HG02623 (cell line): ENCODE results near the gene ZBTB3.
A peak's percentile ranks its signal among the peaks of the same experiment; 100 is the strongest.
"Not testable (repeated sequence)": the region's sequence is repeated elsewhere in the genome, so short reads cannot be mapped to it uniquely, and the experiment has no call there.

Source experiments
- ATAC-seq: cut with Tn5 transposase; IDR thresholded peaks from one replicate; pipeline ENCODE4 v1.9.1; 2021; ENCODE audit warnings: moderate library complexity; ENCODE audit not compliant: unreplicated experiment

The ZBTB3 gene

GRCh38 chr11:62757846-62758788, 4.2 kb upstream of the ZBTB3 start:
- no peak for ATAC-seq

DNA sequence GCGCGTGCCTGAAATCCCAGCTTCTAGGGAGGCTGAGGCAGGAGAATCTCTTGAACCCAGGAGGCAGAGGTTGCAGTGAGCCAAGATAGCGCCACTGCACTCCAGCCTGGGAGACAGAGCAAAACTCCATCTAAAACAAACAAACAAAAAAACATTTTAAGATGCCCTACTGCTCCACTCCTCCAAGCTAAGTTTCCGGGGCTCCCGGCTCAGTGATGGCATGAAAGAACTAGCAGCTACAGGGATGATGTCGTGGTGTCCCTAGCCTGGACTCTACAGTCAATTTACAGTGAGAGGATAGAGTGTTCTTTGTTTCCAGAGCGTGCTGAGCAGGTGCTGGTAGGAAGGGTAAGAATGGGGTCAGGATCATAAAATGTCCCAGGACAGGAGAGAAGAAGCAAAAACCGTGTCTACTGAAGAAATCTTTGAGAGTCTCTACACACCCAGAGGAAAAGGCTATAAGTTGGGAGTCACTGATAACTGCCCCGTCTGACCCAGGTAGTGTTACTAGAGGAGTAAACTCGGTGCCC, 1.2 kb upstream of the ZBTB3 start:
- ATAC-seq = no peak

GRCh38 chr11:62752994-62753735, 795 bp downstream of the ZBTB3 start:
- no peak for ATAC-seq

GRCh38 chr11:62752177-62752785, 1.7 kb downstream of the ZBTB3 start:
- no peak for ATAC-seq

DNA sequence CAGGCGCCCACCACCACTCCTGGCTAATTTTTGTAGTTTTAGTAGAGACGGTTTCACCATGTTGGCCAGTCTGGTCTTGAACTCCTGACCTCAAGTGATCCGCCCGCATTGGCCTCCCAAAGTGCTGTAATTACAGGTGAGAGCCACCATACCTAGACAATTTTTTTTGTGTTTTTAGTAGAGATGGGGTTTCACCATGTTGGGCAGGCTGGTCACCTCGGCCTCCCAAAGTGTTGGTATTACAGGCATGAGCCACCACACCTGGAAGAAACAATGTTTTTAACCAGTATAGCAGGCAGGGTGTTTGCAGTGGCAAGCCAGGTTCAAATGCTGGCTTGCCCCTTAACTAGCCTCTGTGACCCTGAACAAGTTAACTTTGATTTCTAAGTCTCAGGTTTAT, 4.0 kb downstream of the ZBTB3 start:
- ATAC-seq = not testable (repeated sequence)

DNA sequence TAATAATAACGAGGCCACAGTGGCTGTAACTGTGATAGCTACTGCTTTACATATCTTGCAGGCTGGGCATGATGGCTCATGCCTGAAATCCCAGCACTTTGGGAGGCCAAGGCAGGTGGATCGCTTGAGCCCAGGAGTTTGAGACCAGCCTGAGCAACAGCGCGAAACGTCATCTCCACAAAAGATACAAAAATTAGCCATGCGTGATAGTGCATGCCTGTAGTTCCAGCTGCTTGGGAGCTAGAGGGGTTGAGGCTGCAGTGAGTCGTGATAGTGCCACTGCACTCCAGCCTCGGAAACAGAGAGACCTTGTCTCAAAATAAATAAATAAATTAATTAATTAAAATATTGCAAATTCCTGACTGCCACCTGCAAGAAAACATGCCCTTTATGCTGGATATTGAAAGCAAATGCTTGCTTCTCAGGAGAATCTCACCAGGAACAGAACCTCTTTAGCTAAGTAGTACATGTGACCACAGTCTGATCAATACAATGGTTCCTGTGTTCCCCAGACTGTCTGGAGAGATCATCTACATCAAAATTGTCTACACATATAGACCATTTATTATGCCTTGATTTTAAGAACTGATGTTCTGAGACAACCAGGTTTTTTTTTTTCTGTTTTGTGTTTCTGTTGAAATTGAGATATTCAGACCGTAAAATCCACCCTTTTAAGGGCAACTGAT, 6.3 kb downstream of the ZBTB3 start:
- ATAC-seq = no peak

DNA sequence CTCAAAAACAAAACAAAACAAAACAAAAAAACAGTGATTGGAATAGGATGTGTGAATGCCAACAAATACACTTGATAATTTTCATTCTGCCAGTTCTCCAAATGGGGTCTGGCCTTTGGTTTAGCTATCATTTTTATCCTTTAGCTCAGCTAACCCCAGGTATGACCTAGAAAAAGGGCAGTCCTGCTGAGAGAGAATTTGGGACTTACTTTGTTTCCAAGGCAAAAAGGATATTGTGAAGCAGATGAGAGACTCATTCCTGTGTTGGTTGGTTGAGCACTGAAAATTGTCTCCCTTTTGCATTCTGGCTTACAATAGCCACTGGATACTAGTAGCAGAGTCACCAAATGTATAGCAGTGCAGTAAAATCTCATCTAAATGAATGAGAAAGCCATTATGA, 16.8 kb downstream of the ZBTB3 start:
- no peak for ATAC-seq

- no peak for ATAC-seq
Measured at GRCh38 chr11:62732830-62733229, 21.1 kb downstream of the ZBTB3 start.

DNA sequence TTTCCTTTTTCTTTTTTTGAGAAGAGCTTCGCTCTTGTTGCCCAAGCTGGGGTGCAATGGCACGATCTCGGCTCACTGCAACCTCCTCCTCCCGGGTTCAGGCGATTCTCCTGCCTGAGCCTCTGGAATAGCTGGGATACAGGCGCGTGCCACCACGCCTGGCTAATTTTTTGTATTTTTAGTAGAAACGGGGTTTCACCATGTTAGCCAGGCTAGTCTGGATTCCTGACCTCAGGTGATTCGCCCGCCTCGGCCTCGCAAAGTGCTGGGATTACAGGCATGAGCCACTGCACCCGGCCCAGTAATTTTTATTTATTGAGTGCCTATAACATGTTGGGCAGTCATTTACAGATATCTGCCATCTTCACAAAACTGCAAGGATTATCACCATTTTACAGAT, 23.9 kb downstream of the ZBTB3 start:
- ATAC-seq = not testable (repeated sequence)

DNA sequence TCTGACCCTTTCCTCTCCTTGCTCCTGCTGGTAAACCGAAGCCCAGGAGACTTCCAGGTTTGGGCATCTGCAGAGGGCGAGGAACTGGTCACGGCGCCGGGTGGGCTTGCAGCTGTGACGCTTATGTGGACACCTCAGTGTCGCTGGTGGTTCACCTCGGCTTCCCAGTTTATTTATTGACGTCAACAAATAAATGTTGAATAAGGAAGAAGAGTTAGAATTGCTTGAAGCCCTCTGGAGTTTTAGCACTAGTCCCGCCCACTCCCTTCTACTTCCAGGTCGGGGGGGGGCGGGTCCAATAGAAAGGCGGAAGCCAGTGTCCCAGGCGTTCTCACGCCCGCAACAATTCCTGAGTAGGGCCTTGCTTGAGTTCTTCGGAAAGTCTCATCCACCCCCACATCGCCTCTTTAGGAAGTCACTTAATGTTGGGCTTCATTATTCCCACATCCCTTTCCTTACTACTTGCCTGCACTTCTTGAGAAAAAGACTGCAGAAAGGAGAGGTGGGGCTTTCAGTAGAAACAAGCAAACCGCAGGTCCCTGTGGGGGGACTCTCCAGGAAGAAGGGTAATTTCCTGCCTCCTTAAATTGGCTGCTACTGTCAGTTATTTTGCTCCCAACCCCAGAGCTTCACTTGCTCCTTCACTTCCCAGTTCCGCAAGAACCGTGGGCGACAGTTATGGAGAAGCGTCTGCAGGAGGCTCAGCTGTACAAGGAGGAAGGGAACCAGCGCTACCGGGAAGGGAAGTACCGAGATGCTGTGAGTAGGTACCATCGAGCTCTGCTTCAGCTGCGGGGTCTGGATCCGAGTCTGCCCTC, 25.6 kb downstream of the ZBTB3 start, which contains the start of gene TTC9C:
TSS of gene TTC9C (plus strand) at position 316 of the 818 bp plus-strand sequence. CDS start at position 679, 363 bp downstream.
- ATAC-seq = no peak

GRCh38 chr11:62727872-62728170, 26.1 kb downstream of the ZBTB3 start:
- ATAC-seq = peak; percentile 45

- peak; percentile 68 for ATAC-seq
Measured at GRCh38 chr11:62727165-62727871, 26.6 kb downstream of the ZBTB3 start, which contains the start of gene HNRNPUL2. Gene HNRNPUL2, minus strand, starts transcription at chr11:62727457. Its CDS starts 301 bp downstream, at chr11:62727156.

DNA sequence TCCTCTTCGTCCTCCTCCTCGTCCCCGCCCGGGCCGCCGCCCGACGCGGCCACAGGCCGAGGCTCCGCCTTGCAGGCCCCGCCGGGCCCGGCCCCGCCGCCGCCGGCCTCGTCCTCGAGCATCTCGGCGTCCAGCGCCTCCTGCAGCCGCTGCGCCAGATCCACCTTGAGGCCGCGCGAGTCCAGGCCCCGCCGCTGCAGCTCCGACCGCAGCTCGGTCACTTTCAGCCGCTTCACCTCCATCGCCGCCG, 27.1 kb downstream of the ZBTB3 start:
- ATAC-seq = peak; percentile 2

- ATAC-seq = no peak
Measured at GRCh38 chr11:62726156-62726914, 27.6 kb downstream of the ZBTB3 start.

- ATAC-seq = no peak
Measured at GRCh38 chr11:62725646-62726045, 28.3 kb downstream of the ZBTB3 start.

- no peak for ATAC-seq
Measured at GRCh38 chr11:62724171-62724570, 29.8 kb downstream of the ZBTB3 start.

DNA sequence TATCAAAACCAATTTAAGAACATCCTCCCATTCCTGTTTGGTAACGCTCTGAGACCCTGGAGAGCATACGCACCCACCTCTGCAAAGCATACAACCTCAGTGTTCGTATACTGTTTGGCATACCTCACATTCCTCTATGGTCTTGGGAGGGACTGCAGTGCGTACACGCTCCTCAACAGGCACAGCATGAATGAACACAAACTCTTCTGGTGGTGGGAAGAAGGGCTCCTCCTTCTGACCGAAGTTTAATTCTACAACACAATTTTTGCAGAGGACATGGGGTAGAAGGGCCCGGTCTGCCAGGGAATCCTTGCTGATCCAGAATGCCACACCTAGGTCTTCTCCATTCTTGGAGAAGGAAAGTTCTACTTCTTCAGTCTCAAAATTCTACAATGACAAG, 32.0 kb downstream of the ZBTB3 start:
- no peak for ATAC-seq

- no peak for ATAC-seq
Measured at GRCh38 chr11:62719302-62719978, 34.5 kb downstream of the ZBTB3 start.
